NCI-H345 treated with DMSO at 0.1 percent for 48 hours (cell line): ENCODE data around the gene ATP10B.
A peak's percentile ranks its signal among the peaks of the same experiment; 100 is the strongest.

ENCODE experiments used
- DNase-seq: peaks from one replicate; lab custom pipeline; 2025; ENCODE audit not compliant: unreplicated experiment; lab: John Stamatoyannopoulos, UW

ATP10B gene

GRCh38 chr5:160692271-160692670 lies 159.7 kb downstream of the ATP10B start:
- no peak for DNase-seq

- no peak for DNase-seq
Measured at GRCh38 chr5:160685695-160686094, 166.3 kb downstream of the ATP10B start.

GRCh38 chr5:160685219-160685618 lies 166.8 kb downstream of the ATP10B start:
- no peak for DNase-seq

- DNase-seq, result no peak
Measured at GRCh38 chr5:160679567-160680309, 172.3 kb downstream of the ATP10B start.

- no peak for DNase-seq
Measured at GRCh38 chr5:160675988-160676387, 176.0 kb downstream of the ATP10B start.

- DNase-seq, result no peak
Measured at GRCh38 chr5:160674901-160675300, 177.1 kb downstream of the ATP10B start.

GRCh38 chr5:160672521-160672920 lies 179.5 kb downstream of the ATP10B start:
- DNase-seq, result no peak

GRCh38 chr5:160668356-160668755 lies 183.7 kb downstream of the ATP10B start:
- DNase-seq, result no peak

- no peak for DNase-seq
Measured at GRCh38 chr5:160667160-160667559, 184.9 kb downstream of the ATP10B start.

- no peak for DNase-seq
Measured at GRCh38 chr5:160665460-160665859, 186.6 kb downstream of the ATP10B start.

GRCh38 chr5:160660132-160660531 lies 191.9 kb downstream of the ATP10B start:
- no peak for DNase-seq

- no peak for DNase-seq
Measured at GRCh38 chr5:160657622-160658458, 194.2 kb downstream of the ATP10B start.

- DNase-seq, result no peak
Measured at GRCh38 chr5:160657068-160657507, 194.9 kb downstream of the ATP10B start.

GRCh38 chr5:160655717-160656116 lies 196.3 kb downstream of the ATP10B start:
- DNase-seq, result no peak

- DNase-seq, result peak; percentile 97
Measured at GRCh38 chr5:160651692-160652645, 200.0 kb downstream of the ATP10B start.

- peak; percentile 7 for DNase-seq
Measured at GRCh38 chr5:160649304-160649703, 202.7 kb downstream of the ATP10B start.

- DNase-seq, result no peak
Measured at GRCh38 chr5:160646033-160646432, 206.0 kb downstream of the ATP10B start.

- no peak for DNase-seq
Measured at GRCh38 chr5:160643616-160644240, 208.3 kb downstream of the ATP10B start.

- no peak for DNase-seq
Measured at GRCh38 chr5:160641405-160641804, 210.6 kb downstream of the ATP10B start.

GRCh38 chr5:160640406-160640805 lies 211.6 kb downstream of the ATP10B start:
- DNase-seq, result no peak
